ENCODE data around the gene OR3A3. TPM values are rescaled to one million over a fixed set of nuclear protein-coding genes. Genes with fewer than 3 reads are reported as not detected.
"Not testable (repeated sequence)": the region's sequence is repeated elsewhere in the genome, so short reads cannot be mapped to it uniquely, and the experiment has no call there.

Gene OR3A3
- not detected in 2 replicates for total RNA-seq (2014; rRNA removed)
- not detected for polyA plus RNA-seq (2012)

DNA sequence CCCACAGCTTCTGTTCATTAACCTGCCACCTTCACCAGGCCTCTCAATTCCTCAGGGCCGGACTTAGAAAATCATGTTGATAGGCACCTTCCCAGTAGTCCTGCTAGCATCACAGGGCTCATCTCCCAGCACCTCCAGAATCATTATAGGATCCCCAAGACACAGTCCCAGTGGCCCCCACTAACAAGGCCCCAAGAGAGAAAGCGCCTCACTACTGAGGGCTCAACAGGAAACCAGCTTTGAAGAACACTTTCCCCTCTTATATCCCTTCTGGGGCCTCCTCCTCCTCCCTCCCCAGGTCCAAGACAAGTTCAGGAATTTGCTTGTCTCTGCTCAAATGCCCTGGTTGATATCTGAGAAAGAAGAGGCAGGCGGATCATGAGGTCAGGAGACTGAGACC is at the start of gene OR3A3:
Gene OR3A3, plus strand, starts transcription at position 301 of the 400 bp plus-strand sequence.
- no peak for DNase-seq (ENCODE audit: low read depth)

DNA sequence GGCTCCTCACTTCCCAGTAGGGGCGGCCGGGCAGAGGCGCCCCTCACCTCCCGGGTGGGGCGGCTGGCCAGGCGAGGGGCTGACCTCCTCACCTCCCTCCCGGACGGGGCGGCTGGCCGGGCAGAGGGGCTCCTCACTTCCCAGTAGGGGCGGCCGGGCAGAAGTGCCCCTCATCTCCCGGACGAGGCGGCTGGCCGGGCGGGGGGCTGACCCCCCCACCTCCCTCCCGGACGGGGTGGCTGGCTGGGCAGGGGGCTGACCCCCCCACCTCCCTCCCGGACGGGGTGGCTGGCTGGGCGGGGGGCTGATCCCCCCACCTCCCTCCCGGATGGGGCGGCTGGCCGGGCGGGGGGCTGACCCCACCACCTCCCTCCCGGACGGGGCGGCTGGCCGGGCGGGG is 40.0 kb upstream of the OR3A3 start:
- DNase-seq (ENCODE audit: low read depth), result not testable (repeated sequence)

DNA sequence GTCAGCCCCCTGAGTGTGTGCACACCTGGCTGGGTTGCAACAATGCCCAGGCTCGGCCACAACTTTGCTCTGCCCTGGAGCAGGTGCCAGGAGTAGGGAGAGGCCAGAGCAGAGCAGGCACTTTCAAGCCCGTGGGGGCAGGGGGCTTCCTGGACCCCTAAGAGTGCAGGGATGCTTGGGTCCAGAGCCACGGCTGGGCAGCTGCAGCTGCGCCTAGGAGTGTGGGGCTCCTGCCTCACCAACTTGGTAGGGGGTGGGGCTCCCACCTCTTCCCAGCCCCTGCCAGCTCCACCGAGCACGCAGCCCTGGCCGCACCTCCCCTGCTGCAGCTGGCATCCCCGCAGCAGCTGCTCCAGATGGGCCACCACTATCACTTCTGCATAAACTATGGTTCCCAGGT is 32.8 kb upstream of the OR3A3 start:
- no peak for DNase-seq (ENCODE audit: low read depth)

DNA sequence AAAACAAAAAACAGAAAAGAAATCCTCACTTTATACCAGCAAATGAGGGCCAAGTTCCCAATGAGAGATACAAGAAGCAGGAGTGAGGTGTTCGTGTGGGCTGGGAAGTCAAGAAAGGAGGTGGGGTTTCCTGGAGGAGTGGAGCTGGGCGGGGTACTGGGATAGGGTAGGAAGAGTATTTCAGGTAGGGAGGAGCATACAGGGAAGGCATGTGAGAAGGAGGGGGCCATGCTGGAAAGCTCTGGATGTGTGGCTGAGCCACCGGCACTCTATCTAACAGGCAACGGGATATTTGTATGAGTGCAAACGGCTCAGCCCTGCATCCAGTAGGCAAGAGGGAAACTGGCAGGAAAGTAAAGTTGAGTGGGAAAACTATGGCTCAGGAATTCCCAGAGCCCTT is 29.2 kb upstream of the OR3A3 start:
- no peak for DNase-seq (ENCODE audit: low read depth)

DNA sequence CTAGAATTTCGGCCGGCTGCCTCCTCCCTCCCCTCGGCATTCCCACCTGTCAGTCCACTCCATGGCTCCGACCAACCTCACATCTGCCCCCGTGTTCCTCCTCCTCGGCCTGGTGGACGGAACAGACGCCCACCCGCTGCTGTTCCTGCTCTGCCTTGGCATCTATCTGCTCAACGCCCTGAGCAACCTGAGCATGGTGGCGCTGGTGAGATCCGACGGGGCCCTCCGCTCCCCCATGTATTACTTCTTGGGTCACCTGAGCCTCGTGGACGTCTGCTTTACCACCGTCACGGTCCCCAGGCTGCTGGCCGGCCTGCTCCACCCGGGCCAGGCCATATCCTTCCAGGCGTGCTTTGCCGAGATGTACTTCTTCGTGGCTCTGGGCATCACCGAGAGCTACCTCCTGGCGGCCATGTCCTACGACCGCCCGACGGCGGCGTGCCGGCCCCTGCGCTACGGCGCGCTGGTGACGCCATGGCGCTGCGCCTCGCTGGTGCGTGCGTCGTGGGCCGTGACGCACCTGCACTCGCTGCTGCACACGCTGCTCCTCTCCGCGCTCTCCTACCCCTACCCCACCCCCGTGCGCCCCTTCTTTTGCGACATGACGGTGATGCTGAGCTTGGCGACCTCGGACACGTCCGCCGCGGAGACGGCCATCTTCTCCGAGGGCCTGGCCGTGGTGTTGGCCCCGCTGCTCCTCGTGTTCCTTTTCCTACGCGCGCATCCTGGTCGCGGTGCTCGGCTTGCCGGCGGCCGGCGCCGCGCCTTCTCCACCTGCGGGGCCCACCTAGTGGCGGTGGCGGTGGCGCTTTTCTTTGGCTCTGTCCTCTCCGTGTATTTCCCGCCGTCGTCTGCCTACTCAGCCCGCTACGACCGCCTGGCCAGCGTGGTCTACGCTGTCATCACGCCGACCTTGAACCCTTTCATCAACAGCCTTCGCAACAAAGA is 25.0 kb upstream of the OR3A3 start, which contains the start of gene OR3A2:
Gene OR3A2, minus strand, starts transcription at position 440 of the 948 bp plus-strand sequence.
- DNase-seq (ENCODE audit: low read depth), result no peak

DNA sequence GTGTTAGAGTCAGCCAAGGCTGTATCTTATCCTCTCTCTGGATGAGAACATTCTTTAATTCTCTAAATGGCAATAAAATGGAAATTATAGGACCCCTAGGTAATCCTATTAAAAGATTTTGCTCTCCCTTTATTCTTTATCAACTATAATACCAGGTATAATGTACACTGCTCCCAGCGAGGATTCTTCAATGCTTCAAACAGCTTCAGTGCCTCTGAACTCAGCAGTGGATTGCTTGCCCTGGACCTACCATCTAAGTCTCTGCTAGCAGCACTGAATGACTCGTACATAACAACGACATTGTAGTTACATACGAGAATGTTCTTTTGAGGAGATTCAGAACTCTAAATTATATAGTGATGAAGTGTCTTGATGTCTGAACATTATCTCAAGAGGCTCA is 21.4 kb upstream of the OR3A3 start:
- no peak for DNase-seq (ENCODE audit: low read depth)

DNA sequence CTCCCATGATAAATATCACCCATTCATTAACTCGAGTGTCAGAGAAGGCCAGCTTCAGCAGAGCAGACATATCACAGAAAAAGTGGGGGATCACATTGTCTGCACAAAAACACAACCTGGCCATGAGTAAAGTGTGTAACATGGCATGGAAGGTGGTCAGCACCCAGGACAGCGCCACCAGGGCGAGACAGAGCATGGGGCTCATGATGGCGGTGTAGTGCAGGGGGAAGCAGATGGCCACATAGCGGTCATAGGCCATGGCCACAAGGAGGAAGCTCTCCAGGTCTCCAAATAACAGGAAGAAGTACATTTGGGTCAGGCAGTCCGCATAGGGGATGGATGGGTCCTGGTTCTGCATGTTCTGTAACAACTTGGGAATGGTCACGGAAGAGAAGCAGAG is 13.4 kb upstream of the OR3A3 start:
- not testable (repeated sequence) for DNase-seq (ENCODE audit: low read depth)

DNA sequence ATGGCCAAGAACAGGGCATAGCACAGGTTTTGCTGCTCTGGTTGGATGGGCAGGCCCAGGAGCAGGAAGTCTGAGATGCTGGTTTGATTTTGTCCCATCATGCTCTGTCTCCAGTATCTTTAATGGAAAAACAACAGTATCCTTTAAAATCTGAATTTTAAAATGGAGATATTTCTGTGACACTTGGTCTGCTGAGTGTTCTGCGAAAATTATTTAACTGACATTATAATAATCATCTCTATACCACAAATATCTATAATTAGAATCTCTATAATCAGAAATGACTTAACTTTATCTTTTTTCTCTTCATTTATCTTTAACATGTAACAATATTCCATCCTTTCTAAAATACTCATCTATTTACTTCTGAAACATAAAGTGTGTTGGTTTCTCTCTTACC is 12.9 kb upstream of the OR3A3 start, which contains the start of gene OR1E1:
Gene OR1E1, minus strand, starts transcription at position 101 of the 400 bp plus-strand sequence. Its CDS starts 0 bp downstream, at position 101.
- DNase-seq (ENCODE audit: low read depth), result no peak

DNA sequence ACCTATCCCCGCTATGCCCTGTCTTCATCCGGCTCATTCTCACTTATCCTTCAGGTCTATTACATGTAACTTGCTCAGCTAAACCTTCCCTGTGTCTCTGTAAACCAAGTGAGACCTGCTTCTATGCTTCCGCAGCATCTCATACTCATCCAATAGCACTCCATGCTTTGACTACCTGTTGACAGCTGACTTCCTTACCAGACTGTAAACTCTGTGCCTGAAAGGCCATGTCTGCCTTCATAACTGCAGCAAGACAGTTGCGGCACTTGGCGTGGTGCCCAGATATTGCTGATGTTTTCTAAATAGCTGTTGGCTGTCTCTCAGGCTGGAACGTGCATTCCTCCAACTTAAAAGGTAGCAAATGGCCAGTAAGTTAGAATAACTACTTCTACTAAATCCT is 11.1 kb upstream of the OR3A3 start:
- peak; percentile 1 for DNase-seq (ENCODE audit: low read depth)

DNA sequence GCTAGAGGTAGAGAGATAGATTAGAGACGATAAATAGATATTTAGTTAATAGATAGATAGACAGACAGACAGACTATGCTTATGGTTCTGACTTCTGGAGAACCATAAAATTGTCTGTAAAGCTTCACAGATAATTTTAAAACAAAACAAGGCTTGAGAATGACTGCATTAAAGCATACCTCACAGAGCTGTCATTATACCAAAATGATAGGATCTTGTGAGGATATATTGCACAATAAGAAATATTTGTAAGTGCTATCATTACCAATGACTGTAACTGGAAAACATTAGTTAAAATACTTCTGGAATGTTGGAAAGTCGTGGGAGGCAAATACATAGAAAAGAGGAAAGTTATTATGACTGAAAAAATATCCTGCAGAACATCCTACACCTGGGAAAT is 9.4 kb upstream of the OR3A3 start:
- DNase-seq (ENCODE audit: low read depth), result no peak

DNA sequence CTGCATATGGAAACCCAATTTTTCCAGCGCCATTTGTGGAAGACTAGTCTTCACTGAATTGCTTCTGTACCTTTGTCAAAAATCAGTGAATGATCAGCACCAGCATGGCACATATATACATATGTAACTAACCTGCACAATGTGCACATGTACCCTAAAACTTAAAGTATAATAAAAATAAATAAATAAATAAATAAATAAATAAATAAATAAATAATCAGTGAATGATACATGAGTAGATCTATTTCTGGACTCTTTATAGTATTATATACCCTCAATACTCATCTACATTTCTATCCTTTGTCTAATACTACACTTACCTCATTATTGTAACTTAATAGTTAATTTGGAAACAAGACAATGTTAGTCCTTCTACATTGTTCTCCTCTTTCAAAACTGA is 7.3 kb upstream of the OR3A3 start:
- DNase-seq (ENCODE audit: low read depth), result not testable (repeated sequence)

DNA sequence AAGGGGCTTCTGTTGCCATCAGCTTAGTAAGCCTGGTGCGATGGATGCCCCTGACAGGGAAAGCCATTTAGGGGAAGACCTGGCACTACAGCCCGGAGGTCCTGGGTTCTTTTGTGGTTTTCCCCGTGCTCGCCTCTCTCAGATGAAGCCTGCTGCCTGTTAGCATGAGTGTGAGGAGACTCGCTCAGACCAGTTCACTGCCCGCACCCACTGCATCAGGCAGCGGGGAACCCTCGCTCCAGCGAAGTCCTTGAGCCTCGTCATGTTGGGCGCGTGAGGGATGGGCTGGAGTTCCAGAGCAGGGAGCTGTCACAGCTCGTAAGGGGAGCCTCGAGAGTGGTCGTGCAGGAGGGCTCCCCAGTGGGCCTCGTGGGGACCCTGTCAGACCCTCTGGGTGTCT is 1.0 kb downstream of the OR3A3 start:
- not testable (repeated sequence) for DNase-seq (ENCODE audit: low read depth)

DNA sequence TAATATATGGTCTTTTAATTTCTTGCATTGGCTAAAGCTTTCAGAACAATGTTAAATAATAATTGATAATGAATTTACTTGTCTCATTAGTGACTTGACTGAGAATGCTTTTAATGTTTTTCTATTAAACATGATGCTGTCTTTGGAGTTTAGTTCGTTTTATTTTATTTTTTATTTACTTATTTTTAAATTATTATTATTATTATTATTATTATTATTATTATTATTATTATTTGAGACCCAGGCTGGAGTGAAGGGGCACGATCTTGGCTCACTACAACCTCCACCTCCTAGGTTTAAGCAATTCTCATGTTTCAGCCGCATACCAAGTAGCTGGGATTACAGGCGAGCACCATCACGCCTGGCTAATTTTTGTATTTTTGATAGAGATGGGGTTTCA is 4.4 kb downstream of the OR3A3 start:
- no peak for DNase-seq (ENCODE audit: low read depth)

DNA sequence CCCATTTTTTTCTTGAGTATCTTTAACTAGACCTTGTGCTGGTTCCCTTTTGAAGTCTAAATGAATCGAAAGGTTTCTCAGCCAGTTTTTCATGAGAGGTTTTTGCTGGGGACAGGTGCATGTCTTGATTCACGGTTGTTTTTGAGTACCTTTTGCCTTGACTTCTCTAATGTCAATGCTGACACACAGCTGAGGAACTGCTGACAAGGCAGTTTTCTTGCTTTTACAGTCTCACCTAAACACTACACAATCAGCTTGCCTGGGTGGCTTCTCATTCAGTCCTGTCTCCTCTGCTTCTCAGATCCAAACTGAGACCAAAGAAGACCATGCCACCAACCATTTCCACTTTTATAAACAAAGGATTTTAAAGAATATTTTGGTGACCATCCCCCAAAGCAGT is 7.1 kb downstream of the OR3A3 start:
- DNase-seq (ENCODE audit: low read depth), result no peak

DNA sequence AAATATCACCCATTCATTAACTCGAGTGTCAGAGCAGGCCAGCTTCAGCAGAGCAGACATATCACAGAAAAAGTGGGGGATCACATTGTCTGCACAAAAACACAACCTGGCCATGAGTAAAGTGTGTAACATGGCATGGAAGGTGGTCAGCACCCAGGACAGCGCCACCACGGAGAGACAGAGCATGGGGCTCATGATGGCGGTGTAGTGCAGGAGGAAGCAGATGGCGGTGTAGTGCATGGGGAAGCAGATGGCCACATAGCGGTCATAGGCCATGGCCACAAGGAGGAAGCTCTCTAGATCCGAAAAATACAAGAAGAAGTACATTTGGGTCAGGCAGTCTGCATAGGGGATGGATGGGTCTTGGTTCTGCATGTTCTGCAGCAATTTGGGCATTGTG is 22.0 kb downstream of the OR3A3 start:
- not testable (repeated sequence) for DNase-seq (ENCODE audit: low read depth)

DNA sequence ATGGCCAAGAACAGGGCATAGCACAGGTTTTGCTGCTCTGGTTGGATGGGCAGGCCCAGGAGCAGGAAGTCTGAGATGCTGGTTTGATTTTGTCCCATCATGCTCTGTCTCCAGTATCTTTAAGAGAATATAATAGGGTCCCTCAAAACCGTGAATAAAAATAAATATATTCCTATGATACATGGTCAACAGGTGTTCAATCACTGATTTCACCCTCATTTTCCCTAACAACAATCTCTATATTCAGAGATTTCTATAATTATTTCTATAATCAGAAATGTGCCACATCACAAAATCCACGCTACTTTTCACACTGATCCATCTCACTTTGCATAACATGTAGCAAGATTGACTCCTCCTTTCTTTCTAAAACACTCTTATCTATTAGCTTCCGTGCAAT is 22.6 kb downstream of the OR3A3 start, which contains the start of gene OR1E2:
Gene OR1E2, minus strand, starts transcription at position 101 of the 400 bp plus-strand sequence. Its CDS starts 0 bp downstream, at position 101.
- DNase-seq (ENCODE audit: low read depth), result no peak

DNA sequence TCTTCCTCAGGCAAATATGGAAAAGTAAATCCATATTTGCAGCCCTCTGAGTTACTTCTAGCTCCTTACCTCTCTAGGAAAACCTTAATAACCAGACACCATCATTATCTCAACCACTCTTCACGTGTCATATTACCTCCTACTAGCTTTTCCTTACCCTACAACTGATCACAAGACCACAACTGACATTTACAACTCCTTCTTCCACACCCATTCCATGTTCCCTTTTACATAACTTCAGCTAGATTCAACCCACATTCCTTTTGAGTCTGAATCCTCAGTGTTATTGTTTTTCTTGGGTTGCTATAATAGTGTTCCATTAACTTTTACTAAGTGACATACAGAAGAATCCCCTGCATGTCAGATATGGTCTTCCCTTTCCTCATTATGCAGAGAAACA is 27.2 kb downstream of the OR3A3 start:
- no peak for DNase-seq (ENCODE audit: low read depth)

DNA sequence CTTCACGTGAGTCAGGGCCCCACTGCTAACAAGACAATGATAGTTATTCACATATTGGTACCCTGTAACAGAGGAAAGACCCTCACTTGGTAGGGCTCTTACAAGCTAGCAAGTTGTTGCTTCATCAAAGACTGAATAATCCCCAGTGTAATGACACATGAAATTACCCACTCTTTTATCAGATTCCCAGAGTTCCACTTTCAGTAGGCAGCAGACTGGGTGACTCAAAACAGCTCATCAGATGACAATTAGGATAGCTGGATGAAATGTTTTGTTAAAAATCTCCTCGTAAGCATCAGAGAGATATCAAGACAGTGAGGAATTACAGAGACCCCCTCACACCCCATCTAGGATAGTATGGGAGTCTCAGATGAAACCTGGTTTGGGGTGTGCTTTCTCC is 29.3 kb downstream of the OR3A3 start:
- DNase-seq (ENCODE audit: low read depth), result no peak

DNA sequence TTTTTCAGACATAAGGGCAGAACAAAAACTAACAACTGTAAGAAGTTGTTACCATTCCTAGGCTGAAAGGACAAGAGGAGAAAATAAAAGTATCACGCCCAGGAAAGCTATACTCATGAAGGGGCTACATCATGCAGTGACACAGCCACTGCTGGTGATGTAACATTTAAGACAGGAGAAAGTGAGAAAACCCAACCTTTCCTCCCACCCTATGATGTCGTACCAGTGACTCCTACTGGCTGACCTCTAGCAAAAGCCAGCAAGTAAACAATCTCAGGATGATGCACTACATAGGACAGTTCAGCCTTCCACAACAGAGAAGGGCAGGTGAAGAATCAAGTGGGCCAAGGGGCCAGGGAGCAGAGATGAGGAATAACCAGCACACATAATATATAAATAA is 36.5 kb downstream of the OR3A3 start:
- peak; percentile 5 for DNase-seq (ENCODE audit: low read depth)

DNA sequence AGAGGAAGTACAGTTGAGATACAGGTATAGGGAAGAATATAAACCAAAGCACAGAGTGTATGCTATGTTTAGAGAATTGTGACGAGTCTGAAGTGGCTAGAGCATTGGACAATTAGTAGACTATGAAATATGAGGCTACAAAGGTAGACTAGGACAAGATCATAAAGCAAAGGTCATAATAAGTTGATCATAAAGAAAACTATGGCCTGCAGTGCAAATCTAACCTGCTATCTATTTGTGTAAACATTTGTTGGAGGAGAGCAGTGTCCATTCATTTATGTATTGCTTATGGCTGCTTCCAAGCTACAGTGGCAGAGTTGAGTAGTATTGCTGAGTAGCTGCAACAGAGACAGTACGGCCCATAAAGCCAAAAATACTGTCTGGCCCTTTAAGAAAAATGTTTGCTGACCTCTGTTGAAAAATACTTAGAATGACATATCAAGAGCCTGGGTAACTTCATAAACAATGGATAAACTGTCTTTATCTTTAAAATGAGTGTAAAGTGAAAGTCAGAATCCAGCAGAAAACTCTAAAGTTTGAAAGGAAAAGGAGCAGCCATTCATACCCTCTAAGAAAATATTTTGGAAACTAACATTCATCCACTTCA is 37.0 kb downstream of the OR3A3 start:
- DNase-seq (ENCODE audit: low read depth), result no peak

DNA sequence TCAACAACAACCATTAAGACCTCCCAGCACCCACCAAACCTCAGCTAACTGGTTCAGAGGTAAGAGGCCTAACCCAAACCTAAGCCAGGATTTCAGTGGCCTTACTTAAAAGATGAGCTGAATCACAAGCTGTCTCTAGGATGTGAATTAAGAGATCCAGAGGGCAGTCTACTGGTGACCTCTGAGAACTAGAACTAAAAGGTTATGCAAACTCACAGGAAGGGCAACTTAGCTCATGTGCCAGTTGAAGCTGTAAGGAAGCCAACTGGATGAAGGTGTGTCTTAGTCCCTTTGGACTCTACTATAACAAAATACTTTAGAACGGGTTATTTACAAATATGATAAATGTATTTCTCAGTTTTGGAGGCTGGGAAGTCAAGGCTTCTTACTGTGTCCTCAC is 55.2 kb downstream of the OR3A3 start:
- not testable (repeated sequence) for DNase-seq (ENCODE audit: low read depth)

DNA sequence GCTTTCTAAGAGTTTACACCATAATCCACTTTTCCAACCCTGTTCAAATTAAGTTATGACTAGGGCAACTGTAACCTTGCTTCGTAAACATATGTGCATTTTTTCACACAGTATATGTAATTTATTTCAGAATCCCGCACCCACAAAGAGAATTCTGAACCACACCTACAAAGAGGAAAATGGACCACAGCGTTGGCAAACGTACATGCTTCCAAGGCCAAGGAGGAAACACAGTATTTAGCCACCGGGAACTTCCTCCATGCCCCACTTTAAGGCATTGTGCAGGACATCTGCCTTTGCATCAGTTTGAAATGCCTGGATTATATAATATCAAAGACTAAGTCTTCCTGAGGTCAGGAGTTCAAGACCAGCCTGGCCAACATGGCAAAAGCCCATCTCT is 58.4 kb downstream of the OR3A3 start:
- no peak for DNase-seq (ENCODE audit: low read depth)

DNA sequence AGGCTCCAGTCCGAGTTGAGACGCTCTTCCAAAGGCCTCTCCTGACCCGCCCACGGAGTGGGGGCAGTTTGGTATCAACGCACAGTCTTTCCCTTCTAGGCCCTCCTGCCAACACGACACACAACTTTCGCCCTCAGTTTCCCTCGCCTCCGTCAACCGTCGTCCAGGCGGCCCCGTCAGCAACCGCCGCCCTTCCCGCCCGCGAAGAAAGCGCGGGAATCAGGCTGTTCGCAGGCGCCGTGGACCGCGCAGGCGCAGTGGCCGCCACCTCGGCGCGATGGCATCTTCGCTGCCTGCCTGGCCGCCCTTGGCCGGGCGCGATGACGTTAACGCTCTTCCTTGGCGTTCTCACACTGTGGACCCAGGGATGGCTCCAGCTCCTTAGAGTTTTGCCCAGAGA is 60.4 kb downstream of the OR3A3 start, which contains the start of gene SPATA22:
Gene SPATA22, minus strand, starts transcription at position 221 of the 400 bp plus-strand sequence. CDS start 2,494 bp downstream, outside the sequence.
- DNase-seq (ENCODE audit: low read depth), result no peak

Measured in LHCN-M2 (cell line).